ENCODE measurements around the gene IGFBP5.

IGFBP5 gene

GRCh38 chr2:216687111-216687510 lies 8.2 kb downstream of the IGFBP5 start:
- DNase-seq, result no peak

GRCh38 chr2:216685327-216685875 lies 9.9 kb downstream of the IGFBP5 start:
- no peak for DNase-seq

- DNase-seq, result no peak
These were observed 11.5 kb downstream of the IGFBP5 start for GRCh38 chr2:216683846-216684245.

- no peak for DNase-seq
These were observed 13.7 kb downstream of the IGFBP5 start for GRCh38 chr2:216681683-216682082.

GRCh38 chr2:216680951-216681629 lies 14.3 kb downstream of the IGFBP5 start:
- DNase-seq, result no peak

GRCh38 chr2:216679658-216680024 lies 15.7 kb downstream of the IGFBP5 start:
- no peak for DNase-seq

GRCh38 chr2:216678813-216679657 lies 16.3 kb downstream of the IGFBP5 start:
- no peak for DNase-seq

- DNase-seq, result no peak
These were observed 17.3 kb downstream of the IGFBP5 start for GRCh38 chr2:216678098-216678465.

- no peak for DNase-seq
These were observed 17.8 kb downstream of the IGFBP5 start for GRCh38 chr2:216677439-216678097.

- no peak for DNase-seq
These were observed 18.7 kb downstream of the IGFBP5 start for GRCh38 chr2:216676630-216677029.

GRCh38 chr2:216674376-216674775 lies 21.0 kb downstream of the IGFBP5 start:
- DNase-seq, result no peak

GRCh38 chr2:216673609-216674008 lies 21.7 kb downstream of the IGFBP5 start:
- no peak for DNase-seq

GRCh38 chr2:216673021-216673420 lies 22.3 kb downstream of the IGFBP5 start:
- DNase-seq, result no peak

- no peak for DNase-seq
These were observed 22.9 kb downstream of the IGFBP5 start for GRCh38 chr2:216672466-216672865.

GRCh38 chr2:216671791-216672343 lies 23.5 kb downstream of the IGFBP5 start:
- no peak for DNase-seq

GRCh38 chr2:216671081-216671411 lies 24.3 kb downstream of the IGFBP5 start:
- no peak for DNase-seq

GRCh38 chr2:216670266-216671080 lies 24.9 kb downstream of the IGFBP5 start:
- no peak for DNase-seq

GRCh38 chr2:216666461-216667233 lies 28.7 kb downstream of the IGFBP5 start:
- DNase-seq, result peak; percentile 45 to 52

GRCh38 chr2:216665717-216666116 lies 29.6 kb downstream of the IGFBP5 start:
- DNase-seq, result no peak

- no peak for DNase-seq
These were observed 30.1 kb downstream of the IGFBP5 start for GRCh38 chr2:216665242-216665641.

GRCh38 chr2:216664593-216665034 lies 30.7 kb downstream of the IGFBP5 start:
- DNase-seq, result no peak

GRCh38 chr2:216663846-216664245 lies 31.5 kb downstream of the IGFBP5 start:
- DNase-seq, result no peak

Measured in activated CD4-positive, alpha-beta T cell treated with anti-CD3 and anti-CD28 coated beads, Interleukin-2, amount 50 U/mL, for 4 hours (primary cell).